ENCODE measurements around the gene MPPED2. TPM values are rescaled to one million over a fixed set of nuclear protein-coding genes. Genes with fewer than 3 reads are reported as not detected.

Gene MPPED2
- total RNA-seq, 1 donor from 2014 or later: 9.0 TPM

DNA sequence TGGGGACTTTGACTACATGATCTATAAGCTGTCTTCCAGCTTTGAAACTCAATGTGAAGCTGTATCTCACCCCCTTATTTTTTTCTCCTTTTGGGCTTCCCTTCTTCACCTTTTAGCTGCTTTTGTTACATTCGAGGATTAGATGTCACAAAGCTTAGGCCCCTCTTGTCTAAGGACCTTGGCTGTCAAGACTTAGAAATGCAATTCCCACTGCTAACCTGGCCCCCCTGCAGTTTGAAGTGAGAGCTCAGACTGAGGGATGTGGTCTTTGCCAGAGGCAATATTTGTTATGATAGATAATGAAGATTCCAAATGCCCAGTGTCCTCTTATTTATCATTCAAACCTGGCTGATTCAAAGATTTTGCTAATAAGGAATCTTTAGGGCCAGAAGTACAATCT lies 135.0 kb downstream of the MPPED2 start:
- DNase-seq: no peak

DNA sequence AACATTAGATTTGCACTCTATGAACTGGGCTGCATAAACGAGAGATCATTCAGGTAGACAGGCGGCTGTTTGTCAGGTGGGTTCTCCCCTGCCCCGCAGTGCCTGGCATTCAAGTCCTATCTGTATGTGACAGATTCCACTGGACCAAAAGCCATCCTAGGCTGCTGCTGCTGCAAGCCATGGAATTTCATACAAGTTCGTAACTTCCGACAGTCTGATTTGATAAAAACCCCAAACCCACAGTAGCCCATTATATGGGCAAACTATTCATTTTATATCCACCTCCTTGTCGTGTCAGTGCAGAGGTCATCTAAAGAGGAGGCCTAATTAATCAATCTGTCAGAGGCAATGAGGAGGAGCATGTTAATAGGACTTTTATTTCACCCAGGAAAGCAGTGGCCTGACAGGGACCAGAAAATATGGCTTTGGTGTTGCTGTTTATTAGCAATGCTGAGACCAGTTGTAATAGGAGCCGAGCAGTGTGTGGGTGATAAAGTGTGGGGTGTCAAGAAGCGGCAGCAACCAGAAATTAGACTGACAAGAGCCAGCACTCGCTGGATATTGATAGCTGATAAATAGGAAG lies 139.0 kb downstream of the MPPED2 start:
- DNase-seq: no peak

DNA sequence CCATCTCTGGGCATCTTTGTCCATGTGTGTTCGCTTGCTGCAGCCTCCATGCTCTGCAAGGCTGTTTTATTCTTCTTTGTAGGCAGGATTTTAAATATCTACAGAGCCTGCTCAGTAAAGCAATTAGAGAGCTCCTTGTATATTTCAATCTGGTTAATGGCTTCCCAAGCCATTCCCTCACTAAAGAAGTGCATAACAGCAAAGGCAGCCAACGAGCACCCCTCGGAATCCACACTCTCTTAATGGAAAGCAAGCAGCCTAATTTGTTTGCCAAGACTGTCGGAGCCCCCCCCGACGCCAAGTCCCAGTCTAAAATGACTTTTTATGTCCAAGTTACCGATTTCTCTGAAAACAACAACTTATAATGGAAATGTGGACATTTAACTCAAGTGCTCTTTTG lies 139.6 kb downstream of the MPPED2 start:
- DNase-seq: no peak

DNA sequence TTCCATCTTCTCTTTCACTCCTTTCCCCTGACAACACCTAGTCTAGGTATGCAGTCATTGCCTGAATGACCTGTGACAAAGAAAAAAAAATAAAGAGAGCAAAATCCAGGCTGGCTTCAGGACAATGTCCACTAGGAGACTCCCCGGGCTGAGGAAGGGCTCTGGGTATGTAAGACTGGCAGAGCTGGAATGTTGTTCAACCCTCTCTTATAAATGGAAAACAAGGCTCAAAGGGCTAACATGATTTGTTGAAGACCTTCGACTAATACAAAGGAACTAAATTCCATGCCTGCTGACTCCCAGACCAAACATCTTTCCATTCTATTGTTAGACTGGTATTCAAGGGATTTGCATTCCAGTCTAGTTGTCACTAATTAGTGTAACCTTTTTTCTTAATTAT lies 141.1 kb downstream of the MPPED2 start:
- DNase-seq: no peak

DNA sequence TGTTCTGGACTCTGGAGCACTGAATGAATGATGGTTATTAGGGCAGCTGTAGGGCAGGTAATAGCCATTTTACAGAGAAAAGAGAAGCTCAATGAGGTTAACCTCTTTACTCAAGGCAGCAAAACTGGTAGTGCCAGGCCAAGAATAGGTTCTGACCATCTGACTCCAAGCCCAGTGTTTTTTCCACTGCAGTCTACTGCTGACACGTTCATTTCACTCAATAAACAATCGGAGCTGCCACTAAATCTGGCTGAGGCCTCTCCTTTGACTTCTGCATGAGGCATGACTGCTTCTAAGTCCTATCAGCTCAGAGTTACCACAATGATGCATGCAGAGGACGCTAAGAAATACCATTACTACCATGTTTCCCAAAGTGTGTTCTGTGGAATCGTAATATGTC lies 145.6 kb downstream of the MPPED2 start:
- no peak for DNase-seq

DNA sequence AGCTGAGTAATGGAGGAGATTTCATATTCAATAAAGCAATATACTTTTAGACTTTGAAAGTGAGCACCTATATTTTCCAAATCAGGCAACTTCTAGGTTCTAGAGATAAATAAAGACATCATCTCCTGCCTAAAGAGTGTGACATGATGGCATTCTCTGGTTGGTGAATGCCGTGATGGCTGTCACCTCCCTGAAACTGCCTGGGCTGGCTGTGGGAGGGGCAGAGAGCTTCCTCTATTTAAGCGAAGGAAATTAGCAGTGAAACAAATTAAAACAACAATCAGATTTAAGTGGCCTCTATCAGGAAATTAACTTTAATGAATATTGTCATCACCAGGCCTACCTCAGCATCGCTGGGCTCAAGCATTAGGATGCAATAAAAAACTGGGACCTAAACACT lies 149.4 kb downstream of the MPPED2 start:
- no peak for DNase-seq

DNA sequence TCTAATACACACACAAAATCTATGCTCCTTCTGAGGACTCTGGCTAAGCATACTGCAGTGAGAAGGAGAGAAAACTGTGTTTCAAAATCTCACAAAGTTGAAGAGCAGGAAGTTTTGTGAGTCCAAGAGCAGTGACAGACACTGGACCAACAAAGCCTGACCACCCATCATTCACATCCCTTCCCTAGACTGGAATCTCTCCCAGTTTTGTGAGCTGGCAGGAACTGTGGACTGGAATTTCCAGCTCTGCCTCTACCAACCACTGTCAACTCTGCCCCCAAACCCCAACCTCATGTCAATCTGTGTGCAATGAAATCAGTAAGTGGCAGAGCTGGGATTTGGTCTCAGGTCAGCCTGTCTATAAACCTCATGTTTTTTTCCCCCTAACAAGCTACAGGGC lies 150.7 kb downstream of the MPPED2 start:
- no peak for DNase-seq

DNA sequence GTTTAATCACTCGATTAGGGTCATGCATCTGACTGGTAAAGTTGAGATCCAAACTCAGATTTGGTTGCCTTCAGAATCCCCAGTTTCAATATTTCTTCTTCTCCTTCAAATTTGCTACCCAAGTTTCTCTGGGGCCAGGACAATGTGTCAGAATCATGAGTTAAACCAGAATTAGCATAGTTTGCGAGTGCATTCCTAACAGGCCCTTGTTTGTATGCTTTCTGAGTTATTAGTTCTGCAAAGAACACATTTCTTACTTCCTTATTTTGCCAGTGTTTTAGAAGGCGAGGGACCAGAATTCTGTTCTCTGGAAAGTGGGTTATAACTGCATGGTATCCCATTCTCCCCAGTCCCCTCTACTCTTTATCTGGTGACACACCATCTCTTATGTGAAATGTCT lies 151.3 kb downstream of the MPPED2 start:
- no peak for DNase-seq

DNA sequence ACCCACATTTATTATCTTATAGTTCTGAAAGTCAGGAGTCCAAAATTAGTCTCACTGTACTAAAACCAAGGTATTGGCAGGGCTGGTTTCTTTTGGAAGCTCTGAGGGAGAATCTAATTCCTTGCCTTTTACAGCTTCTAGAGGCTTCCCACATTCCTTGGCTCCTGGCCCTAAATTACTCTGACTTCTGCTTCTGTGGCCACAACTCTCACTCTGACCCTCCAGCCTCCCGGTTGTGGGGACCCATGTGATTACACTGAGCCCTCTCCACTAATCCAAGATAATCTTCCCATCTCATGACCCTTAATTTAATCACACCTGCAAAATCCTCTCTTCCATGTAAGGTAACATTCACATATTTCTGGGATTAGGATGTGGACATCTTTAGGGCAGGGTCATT lies 152.3 kb downstream of the MPPED2 start:
- no peak for DNase-seq

DNA sequence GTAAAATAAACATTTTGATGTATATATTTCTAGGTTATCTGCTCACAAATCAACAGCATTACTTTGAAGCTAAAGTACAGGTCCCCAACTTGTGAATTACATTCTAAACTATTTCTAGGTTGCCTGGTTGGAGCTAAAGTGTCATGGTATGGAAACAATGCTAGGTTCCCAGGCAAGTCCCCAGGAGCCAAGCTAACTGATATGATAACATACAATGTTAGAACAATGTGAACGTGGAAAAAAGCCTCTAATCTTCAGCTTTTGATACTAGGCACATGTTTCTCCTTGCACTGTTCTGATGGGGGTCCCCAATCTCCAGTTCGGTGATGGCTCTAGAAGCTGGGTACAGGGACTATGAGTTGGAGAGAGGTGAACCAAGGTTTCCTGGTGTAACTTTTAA lies 153.4 kb downstream of the MPPED2 start:
- no peak for DNase-seq

DNA sequence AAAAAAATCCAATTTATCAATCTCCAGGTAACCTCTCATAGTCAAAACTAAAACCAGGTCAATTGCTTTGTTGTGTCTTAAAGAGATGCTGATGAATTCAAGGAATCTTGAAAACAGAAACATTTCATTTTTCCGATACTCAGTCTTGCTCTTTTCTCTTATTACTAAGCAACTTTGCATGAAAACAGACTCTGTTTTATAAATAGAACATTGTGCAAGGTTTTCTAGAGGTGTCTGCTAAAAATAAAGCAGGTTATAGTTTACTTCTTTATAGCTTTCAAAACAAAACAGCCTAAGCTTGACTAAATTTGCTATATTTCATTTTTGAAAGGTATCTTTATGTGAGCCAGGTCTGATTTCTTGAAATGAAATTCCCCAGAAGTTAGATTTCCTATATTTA lies 154.0 kb downstream of the MPPED2 start:
- DNase-seq: no peak

DNA sequence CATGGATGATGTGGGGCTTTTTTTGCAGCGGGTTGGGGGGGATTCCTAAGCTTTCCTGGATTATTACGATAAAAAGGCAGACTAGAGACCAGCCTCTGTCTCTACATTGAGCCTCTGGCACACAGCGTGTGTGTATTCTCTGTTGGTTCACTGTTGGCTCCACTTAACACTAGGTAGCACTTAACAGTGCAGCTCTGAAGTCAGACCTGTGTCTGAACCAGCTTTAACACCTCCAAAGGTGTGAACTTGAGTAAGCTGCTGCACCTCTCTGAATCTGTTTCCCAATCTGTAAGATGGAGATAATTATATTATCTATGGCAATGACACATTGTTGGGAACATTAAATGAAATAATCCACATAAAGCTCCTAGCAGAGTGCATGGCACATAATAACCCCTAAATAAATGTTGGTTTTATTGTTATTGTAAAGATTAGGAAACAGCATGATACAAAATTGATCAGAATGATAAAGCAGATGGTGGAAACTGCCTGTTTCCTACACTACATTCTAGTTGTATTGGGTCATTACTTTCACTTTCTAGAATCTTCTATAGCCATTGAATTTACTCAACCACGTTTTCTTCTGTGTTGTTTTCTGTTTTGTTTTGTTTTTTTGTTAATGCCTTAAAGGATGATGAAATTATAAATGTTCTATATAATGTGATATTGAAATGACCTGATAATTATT lies 154.9 kb downstream of the MPPED2 start:
- DNase-seq: no peak

DNA sequence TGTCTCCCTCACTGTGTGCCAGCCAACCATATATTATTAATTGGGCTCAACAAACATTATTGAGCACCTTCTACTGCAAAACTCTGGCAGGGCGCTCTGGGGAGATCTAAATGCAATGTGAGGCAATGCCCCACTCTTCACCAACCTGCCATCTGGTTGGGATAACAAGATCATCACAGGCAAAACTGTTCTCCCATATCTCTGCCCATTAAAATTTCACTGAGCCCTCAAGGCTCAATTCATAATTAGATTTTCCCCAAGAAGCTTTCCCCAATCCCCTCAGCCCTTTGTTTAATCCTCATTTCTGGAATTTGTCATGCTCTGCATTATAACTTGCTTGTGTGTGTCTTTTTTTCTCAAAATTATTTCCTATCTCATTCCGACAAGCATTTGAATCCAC lies 156.6 kb downstream of the MPPED2 start:
- no peak for DNase-seq

DNA sequence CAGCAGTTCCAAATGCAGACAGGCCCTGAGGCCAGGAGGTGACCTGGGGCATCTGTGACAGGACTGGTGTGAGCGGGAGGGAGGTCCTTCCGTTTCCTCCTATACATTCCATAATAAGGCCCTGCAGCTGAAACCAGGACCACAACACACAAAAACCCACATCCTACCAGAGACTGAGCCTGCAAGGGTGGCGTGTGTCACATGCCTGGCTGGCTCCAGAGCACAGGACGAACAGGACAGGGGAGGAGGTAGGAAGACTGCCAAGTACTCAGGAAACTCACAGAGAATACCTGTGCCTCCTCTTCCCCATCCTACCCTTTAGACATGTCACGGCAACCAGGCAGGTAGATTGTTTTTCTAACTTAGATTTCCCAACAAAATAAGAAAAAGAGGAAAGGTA lies 159.4 kb downstream of the MPPED2 start:
- DNase-seq: no peak

DNA sequence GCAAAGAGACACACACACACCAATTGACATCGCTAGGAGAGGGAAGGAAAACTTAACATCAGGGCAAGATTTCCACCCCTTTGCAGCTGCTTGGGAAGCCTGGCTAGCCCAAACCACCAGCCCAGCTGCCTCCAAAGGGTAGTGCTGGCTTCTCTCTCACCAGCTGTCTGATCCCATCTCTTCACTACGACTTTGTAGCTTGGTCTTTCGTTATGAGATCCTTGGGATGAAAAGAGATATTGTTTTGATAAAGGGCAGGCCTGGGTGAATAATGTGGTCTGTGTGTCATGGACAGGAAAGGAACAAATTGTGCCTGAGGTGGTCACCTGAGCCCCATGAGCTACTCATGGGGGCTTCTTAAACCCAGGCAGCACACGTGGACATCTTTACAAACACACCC lies 161.3 kb downstream of the MPPED2 start:
- DNase-seq: no peak

DNA sequence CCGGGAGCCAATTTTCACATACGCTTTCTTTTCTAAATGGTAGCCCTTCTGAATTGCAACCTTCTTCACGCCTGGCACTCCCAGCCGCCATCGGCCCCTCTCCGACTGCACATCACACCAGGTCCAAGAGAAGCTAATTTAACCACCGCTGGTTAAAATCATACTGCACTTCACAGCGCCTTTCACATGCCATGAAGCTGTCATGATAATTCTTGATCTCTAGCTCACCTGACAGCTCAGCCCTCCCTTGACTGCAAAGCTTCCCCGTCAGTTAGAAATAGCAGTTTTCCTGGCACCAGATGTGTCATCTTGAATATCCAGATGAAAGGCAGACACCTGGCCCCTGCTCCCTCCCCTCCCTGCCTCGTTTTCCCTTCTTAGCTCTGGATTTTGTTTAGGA lies 161.8 kb downstream of the MPPED2 start:
- no peak for DNase-seq

DNA sequence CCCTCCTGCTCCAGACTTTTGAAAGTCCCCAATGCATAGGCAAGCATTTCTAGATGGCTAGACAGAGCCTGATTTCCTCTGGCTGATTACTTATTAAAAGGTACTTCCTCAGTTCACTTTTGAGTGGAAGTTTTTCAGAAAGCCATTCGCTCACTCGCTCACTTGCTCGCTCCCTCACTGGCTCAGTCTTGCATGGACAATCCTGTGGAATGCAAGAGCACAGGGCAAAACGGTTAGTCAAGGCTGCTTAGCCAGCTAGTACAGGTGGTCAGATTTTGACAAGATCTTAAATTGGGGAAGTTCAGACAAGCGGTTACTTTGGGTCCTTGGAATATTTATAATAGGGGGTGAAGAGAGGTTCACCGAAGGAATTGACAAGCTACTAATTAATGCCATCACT lies 162.3 kb downstream of the MPPED2 start:
- no peak for DNase-seq

DNA sequence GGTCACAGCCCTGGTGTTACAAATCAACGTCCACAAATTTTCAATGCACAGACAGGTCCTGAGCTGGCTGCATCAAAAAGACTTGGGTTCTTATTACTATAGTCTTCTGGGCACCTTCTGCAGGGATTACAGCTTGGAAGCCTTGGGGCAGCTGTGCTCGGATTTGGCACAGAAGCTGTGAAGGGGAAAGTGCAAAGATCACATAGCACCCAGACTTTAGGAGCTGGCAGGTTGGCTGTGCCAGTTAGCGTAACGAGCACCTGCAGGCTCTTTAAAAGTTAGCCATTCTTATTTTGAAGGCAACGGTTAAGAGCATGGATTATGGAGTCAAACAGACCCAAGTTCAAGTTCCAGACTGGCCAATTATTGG lies 162.9 kb downstream of the MPPED2 start:
- no peak for DNase-seq

DNA sequence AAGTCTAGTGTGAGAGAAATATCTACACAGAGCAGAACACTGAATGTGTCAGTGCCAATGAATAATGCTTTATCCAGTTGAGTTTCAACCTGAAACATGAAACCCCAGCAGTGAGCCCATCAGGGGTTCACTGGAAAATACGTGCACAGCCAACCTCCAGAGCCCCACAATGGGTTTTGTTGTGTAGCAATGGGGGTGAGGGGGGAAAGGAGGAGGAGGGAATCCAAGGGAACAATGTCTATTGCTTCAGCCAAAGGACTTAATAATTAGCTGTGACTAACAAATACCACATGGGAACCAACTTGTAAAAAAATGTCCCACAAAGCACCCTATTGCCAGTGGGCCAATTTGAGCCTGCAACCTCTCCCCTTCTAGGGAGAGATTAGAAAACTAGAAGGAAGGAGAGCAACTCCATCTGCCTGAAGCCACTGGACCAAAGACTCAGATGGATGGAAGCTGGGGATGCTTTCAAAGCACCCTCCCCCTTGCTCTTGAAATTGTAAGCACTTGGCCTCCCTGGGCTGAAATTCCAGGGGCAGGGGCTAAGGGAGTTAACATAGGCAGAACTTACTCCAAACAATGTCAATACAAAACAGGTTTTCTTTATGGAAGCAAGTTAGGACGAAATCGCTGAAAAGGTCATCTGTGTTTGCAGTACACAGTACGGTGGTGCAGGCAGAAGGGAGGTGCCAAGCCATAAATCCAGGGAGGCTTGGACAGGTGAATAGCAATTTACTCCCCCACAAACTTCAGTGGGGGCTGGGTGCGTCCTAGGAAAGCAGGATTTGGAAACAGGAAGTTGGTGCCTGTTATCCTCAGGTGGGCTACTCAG lies 163.5 kb downstream of the MPPED2 start:
- DNase-seq: no peak

DNA sequence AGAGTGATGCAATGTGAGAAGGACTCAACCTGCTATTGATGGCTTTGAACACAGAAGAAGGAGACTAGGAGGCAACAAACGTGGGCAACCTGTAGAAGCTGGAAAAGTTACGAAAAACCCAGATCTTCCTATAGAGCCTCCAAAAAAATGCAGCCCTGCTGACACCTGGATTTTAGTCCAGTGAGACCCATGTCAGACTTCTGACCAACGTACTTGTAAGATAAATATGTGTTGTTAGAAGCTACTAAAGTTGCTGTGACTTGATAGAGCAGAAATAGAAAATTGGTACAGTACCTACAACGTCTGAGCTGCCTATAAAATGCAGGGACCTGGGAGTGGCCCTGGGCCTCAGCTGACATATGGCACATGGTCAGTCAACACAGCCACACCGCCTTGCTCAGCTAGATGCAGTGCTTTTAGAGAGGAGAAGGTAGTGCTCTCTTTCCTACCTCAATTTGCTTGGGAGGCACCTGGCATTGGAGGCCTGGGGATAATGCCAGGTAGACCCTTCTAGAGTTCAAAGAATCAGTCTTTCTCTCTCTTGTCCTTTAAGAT lies 165.8 kb downstream of the MPPED2 start:
- DNase-seq: no peak

DNA sequence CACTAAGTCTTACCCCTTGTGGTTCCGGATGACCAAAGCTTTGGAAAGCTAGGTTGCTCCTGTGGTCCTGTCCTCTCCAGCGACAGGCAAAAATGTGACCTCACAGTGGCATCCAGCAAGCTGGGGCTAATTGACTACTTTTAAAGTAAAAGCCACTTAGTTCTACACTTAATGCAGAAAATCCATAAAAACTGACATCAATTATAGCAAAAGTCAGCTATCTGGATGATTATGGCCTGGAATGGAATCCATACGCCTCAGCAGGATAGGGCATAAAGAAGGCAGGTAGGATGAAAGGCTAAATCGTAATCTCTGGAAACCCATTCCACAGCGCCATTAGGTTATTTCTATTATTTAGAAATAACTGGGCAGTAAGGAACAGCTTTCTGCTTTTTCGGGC lies 171.3 kb downstream of the MPPED2 start:
- no peak for DNase-seq

DNA sequence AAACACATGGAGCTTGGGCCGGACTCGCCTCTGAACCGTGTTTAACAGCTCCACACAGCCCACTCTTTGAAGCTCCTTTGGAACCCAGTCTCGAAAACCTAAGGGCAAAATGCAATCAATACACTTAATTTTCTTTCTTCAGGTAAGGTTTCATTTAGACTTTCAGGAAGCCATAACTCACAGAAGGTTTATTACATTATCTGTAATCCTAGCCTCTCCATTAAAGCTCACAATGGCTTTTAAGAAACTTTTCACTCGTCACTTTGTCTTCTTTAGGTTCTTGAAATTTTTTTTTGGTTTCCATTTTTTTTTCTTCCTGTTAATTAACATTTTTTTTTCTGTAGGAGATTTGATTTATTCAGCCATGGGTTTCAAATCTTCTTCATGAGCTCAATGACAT lies 171.9 kb downstream of the MPPED2 start:
- no peak for DNase-seq

DNA sequence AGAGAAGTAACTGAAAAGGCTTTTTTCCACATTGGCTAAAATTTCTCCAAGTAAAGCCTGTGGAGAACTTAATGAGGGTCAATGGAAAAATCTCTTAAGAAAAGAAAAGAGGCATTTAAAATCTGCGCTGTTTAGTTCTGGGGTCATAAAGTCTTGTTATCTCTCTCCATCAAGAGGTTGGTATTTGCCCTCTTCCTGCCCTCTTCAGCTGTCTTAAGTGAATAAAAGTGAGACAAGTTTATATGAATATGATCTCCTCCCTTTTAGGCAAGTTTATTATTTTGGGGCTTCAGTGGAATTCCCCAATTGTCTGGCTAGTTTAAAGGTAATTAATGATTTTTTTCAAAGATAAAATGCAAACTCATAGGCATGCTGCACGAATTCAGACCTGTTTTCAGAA lies 173.6 kb downstream of the MPPED2 start:
- no peak for DNase-seq

DNA sequence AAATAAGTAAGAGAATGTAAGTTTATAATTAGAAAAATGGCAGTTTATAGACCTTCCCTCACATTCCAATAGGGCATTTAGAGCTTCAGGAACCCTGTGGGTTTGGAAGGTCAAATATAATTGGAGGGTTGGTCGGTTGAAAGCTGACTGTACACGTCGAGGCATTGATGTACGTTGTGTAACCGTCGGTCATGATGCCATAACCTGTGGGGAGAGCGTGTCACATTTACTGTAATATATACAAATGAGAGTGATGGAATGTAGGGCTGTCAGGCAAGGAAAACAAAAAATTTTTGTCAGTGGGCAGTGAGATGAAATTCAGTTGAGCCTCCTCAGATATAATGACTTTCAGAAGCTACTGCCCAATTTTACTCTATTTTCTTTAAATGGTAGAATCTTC lies 174.8 kb downstream of the MPPED2 start:
- DNase-seq: no peak

Measured in skin of body (tissue), 2 donors.